Hepatocyte (in vitro differentiated cells): ENCODE measurements around the gene CASP6. TPM values are rescaled to one million over a fixed set of nuclear protein-coding genes. Genes with fewer than 3 reads are reported as not detected.

Experiments used
- DNase-seq: peaks from one replicate; pipeline ENCODE4 v3.0.0-alpha.2; 2016; ENCODE audit warnings: low spot score
- H2AFZ ChIP-seq: fragments of 200-600 bp; sonication (generic); 2 replicates; pipeline ENCODE4 v1.6.0; 2016; ENCODE audit warnings: antibody characterized with exemption, mild to moderate bottlenecking
- H3K27ac ChIP-seq: fragments of 200-600 bp; sonication (generic); 2 replicates; pipeline ENCODE4 v1.5.1; 2016; ENCODE audit warnings: mild to moderate bottlenecking
- H3K27me3 ChIP-seq: fragments of 200-600 bp; sonication (generic); 2 replicates; pipeline ENCODE4 v1.6.1; 2016
- H3K36me3 ChIP-seq: fragments of 200-600 bp; sonication (generic); replicated peaks from 2 replicates; pipeline ENCODE4 v1.5.1; 2016; ENCODE audit warnings: low read depth; ENCODE audit not compliant: insufficient read depth
- H3K4me1 ChIP-seq: fragments of 200-600 bp; sonication (generic); 2 replicates; pipeline ENCODE4 v1.5.1; 2016; ENCODE audit warnings: mild to moderate bottlenecking, moderate library complexity; ENCODE audit not compliant: insufficient read depth
- H3K4me2 ChIP-seq: fragments of 200-600 bp; sonication (generic); 2 replicates; pipeline ENCODE4 v1.6.0; 2016
- H3K4me3 ChIP-seq: fragments of 200-600 bp; sonication (generic); 2 replicates; pipeline ENCODE4 v1.5.1; 2016; ENCODE audit warnings: mild to moderate bottlenecking
- H3K79me2 ChIP-seq: fragments of 200-600 bp; sonication (generic); 2 replicates; pipeline ENCODE4 v1.6.0; 2017; ENCODE audit warnings: mild to moderate bottlenecking
- H3K9me2 ChIP-seq: fragments of 200-600 bp; sonication (generic); replicated peaks from 2 replicates; pipeline ENCODE4 v1.6.0; 2017; ENCODE audit warnings: mild to moderate bottlenecking; ENCODE audit not compliant: insufficient read depth
- H3K9me3 ChIP-seq: fragments of 200-600 bp; sonication (generic); 2 replicates; pipeline ENCODE4 v1.5.1; 2016; ENCODE audit warnings: low read depth, mild to moderate bottlenecking
- H4K20me1 ChIP-seq: fragments of 200-600 bp; sonication (generic); 2 replicates; pipeline ENCODE4 v1.6.0; 2016; ENCODE audit warnings: mild to moderate bottlenecking; ENCODE audit not compliant: insufficient read depth, poor library complexity, severe bottlenecking
- EZH2 ChIP-seq: fragments of 200-600 bp; sonication (generic); IDR thresholded peaks from 2 replicates; pipeline ENCODE4 v1.6.1; 2016; ENCODE audit warnings: antibody characterized with exemption, mild to moderate bottlenecking, borderline replicate concordance
- EZH2phosphoT487 ChIP-seq: fragments of 200-600 bp; sonication (generic); IDR thresholded peaks from one replicate; pipeline ENCODE4 v1.6.1; 2018; ENCODE audit warnings: antibody characterized with exemption, mild to moderate bottlenecking, low read depth, moderate library complexity; ENCODE audit not compliant: unreplicated experiment, severe bottlenecking
- WGBS: methylation state at CpG from one replicate; pipeline ENCODE4 v1.1.6; 2016; ENCODE audit warnings: low lambda C conversion rate; ENCODE audit errors: missing lambda C conversion rate; 5-methylcytosine and 5-hydroxymethylcytosine counted together
- polyA plus RNA-seq: library from polyadenylated mRNA; unstranded; fragments of >200 nt; fragmentation: Nextera tagmentation; extraction: Ambion mirVana; gene quantifications from 2 replicates; pipeline ENCODE4 v1.2.1, GENCODE V29; 2016
- total RNA-seq: library from RNA; depleted of rRNA; stranded (reverse); fragments of >200 nt; gene quantifications from 2 replicates; pipeline ENCODE4 v1.2.3, GENCODE V29; 2014
- TF ChIP-seq, protein P1 (sequence below): fragments of 200-600 bp; sonication (generic); IDR thresholded peaks from 2 replicates; pipeline ENCODE4 v1.5.1; 2016; ENCODE audit warnings: antibody characterized with exemption, mild to moderate bottlenecking; ENCODE audit not compliant: poor library complexity

CASP6 gene
- total and polyA plus RNA-seq, 2 experiments from 2014 or later, result 78.4 to 83.4 TPM

DNA sequence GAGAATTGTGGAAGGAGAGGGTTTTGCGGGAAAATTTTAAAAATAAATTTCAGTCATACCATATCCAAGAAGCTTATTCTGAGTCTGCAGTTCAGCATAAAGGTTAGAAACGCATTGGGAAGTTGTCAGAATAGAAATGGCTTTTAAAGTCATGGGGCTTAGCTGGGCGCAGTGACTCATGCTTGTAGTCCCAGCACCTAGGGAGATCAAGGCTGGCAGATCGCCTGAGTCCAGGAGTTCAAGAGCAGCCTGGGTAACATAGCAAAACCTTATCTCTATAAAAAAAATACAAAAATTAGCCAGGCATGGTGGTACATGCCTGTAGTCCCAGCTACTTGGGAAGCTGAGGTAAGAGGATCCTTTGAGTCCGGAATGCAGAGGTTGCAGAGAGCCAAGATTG, 30.5 kb upstream of the CASP6 start:
- Histone ChIP-seq H3K4me1 (peaks cover 18% of the 10 kb centered on the region), H3K27ac (no peak overlapping the region), H3K36me3 (no peaks in the 10 kb centered on the region), H3K9me2 (no peaks in the 10 kb centered on the region), H3K79me2 (peaks cover 5% of the 10 kb centered on the region), H3K9me3 (no peaks in the 10 kb centered on the region), H3K4me3 (no peak overlapping the region), H3K27me3 (no peaks in the 10 kb centered on the region), H4K20me1 (no peaks in the 10 kb centered on the region), H3K4me2 (no peak overlapping the region), H2AFZ (no peak overlapping the region)
- TF ChIP-seq, protein P1, sequence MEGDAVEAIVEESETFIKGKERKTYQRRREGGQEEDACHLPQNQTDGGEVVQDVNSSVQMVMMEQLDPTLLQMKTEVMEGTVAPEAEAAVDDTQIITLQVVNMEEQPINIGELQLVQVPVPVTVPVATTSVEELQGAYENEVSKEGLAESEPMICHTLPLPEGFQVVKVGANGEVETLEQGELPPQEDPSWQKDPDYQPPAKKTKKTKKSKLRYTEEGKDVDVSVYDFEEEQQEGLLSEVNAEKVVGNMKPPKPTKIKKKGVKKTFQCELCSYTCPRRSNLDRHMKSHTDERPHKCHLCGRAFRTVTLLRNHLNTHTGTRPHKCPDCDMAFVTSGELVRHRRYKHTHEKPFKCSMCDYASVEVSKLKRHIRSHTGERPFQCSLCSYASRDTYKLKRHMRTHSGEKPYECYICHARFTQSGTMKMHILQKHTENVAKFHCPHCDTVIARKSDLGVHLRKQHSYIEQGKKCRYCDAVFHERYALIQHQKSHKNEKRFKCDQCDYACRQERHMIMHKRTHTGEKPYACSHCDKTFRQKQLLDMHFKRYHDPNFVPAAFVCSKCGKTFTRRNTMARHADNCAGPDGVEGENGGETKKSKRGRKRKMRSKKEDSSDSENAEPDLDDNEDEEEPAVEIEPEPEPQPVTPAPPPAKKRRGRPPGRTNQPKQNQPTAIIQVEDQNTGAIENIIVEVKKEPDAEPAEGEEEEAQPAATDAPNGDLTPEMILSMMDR, result no peak
- TF ChIP-seq EZH2phosphoT487, result no peak
- TF ChIP-seq EZH2, result no peak
- no peak for DNase-seq
- 79% methylated on average over 5 of the region's 5 CpGs for WGBS

DNA sequence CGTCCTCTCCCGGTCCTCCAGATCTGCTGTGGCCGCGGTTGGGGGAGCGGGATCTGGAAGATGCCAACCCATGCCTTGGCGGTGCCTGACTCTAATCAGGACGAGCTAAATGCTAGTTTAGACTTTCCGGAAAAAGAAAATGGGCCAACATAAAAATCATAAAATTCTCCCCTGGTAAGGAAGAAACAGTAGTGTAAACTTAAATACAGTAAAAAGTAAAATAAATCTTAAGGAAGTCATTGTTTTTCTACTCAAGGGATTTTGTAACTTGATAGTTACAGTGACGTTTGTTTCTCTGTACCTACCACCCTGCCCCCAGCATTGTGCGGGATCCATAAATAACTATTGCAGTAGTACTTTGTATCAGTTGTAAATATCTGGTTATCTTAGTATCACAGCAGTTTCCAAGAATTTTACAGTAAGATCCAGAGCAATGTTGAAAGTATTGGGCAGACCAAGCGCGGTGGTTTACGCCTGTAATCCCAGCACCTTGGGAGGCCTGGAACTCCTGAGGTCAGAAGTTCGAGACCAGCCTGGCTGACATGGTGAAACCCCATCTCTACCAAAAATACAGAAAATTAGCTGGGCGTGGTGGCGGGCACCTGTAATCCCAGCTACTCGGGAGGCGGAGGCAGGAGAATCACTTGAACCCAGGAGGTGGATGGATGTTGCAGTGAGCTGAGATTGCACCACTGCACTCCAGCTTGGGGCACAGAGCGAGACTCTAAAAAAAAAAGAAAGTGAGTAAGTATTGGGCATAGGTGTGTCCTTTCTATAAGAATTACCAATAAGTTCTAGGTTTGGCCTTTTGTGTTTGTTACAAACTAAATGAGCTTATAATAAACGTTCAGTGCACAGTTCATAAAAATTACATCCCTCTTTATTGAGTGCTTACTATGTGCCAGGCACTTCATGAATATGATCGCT, 27.6 kb upstream of the CASP6 start:
- no peaks in the 10 kb centered on the region for H3K36me3 ChIP-seq
- H3K79me2 ChIP-seq, result peaks cover 34% of the 10 kb centered on the region
- H3K27ac ChIP-seq, result peak overlapping the region; percentile 98
- no peaks in the 10 kb centered on the region for H4K20me1 ChIP-seq
- H3K27me3 ChIP-seq, result no peaks in the 10 kb centered on the region
- TF ChIP-seq, protein P1, result no peak
- TF ChIP-seq EZH2phosphoT487 (no peak), EZH2 (no peak)
- peak overlapping the region; percentile 80 for H3K4me3 ChIP-seq
- H3K4me1 ChIP-seq, result peaks cover 12% of the 10 kb centered on the region
- WGBS, result 51% methylated on average over 21 of the region's 21 CpGs
- H3K9me3 ChIP-seq, result no peaks in the 10 kb centered on the region
- peak overlapping the region; percentile 99 for H2AFZ ChIP-seq
- H3K9me2 ChIP-seq, result no peaks in the 10 kb centered on the region
- peak; percentile 27 for DNase-seq
- peak overlapping the region; percentile 90 for H3K4me2 ChIP-seq

DNA sequence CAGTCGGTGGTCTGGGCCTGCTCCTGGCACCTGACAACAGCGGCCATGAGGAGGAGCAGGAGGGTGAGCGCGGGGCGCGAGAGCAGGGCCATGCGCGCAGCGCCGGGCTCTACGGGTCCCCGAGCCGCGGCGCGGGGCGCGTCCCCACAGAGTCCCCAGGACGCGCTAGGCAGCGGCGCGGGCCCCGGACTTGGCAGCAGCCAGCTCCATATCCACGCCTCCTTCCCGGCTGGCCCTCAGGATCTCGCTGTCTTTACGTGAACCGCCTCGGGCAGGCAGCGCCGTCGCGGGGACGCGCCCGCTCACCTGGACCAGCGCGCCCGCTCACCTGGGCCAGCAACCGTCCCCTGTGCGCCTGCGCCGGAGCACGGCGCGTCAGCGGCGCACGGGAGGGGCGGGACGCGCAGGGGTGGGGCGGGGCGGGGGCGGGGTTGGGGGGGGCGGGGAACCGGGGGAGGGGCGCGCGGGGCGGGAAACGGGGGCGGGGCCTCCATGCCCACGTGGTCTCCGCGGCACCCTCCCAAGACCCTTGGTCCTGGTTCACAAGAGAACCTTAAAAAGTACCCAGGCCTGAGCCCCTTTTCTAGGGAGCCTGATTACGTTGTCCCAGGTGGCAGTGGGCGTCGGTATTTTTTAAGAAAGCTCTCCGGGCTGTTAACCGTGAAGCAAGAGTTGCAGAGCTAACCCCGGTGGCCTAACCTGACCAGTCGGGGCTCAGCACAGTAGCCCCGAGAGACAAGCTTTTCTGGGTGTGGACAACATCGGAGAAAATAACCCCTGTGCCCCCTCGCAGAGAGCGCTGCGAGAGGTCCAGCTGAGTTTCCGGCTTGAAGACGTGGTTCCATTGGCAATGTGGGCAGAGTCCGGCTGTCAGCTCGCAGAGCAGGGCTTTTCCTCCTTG, 26.7 kb upstream of the CASP6 start, which contains the start of gene PLA2G12A:
TSS of gene PLA2G12A (minus strand) at position 353 of the 901 bp plus-strand sequence. CDS start at position 92, 261 bp downstream.
- Histone ChIP-seq H3K4me1 (peaks cover 8% of the 10 kb centered on the region), H3K79me2 (peaks cover 43% of the 10 kb centered on the region), H3K27me3 (no peaks in the 10 kb centered on the region), H4K20me1 (no peaks in the 10 kb centered on the region), H3K9me2 (no peaks in the 10 kb centered on the region), H3K27ac (peak within 1 kb of the TSS; percentile 98), H3K4me3 (peak within 1 kb of the TSS; percentile 93), H3K9me3 (no peaks in the 10 kb centered on the region), H3K4me2 (peak within 1 kb of the TSS; percentile 90), H2AFZ (peak within 1 kb of the TSS; percentile 99), H3K36me3 (no peaks in the 10 kb centered on the region)
- TF ChIP-seq EZH2phosphoT487, result no peak
- TF ChIP-seq, protein P1, result no peak
- TF ChIP-seq EZH2, result no peak
- DNase-seq, result peak; percentile 94
- WGBS, result under 1% methylated on average over 68 of the region's 83 CpGs
